Keratinocyte (primary cell): Measurements from ENCODE around the gene MS4A6A. TPM values are rescaled to one million over a fixed set of nuclear protein-coding genes. Genes with fewer than 3 reads are reported as not detected.

Experiments
- DNase-seq: peaks from one replicate; pipeline ENCODE4 v3.0.0-alpha.2; 2011; ENCODE audit warnings: low read depth, missing footprints, low spot score
- FAIRE-seq: peaks from 2 replicates; lab custom pipeline; 2011; peaks lifted over from hg19 to GRCh38; lab: Jason Lieb, UNC
- H2AFZ ChIP-seq: 2 replicates; pipeline ENCODE4 v1.6.0; 2012; ENCODE audit warnings: low read length, control low read depth, inconsistent platforms; ENCODE audit not compliant: control insufficient read depth
- H3K27ac ChIP-seq: 2 replicates; pipeline ENCODE4 v1.5.1; 2011; ENCODE audit warnings: low read length; ENCODE audit not compliant: control insufficient read depth, insufficient read depth
- H3K27me3 ChIP-seq: 3 replicates; pipeline ENCODE4 v1.6.0; 2011; ENCODE audit warnings: low read length; ENCODE audit not compliant: control insufficient read depth, insufficient read depth; ENCODE audit errors: extremely low read depth
- H3K36me3 ChIP-seq, 2 experiments: 2 replicates in 1 of 2; 3 replicates in 1 of 2; pipeline ENCODE4 v1.5.1; 2011; ENCODE audit warnings: low read length in 2 of 2, mild to moderate bottlenecking in 1 of 2; ENCODE audit not compliant: control insufficient read depth in 2 of 2, insufficient read depth in 2 of 2; ENCODE audit errors: extremely low read depth in 1 of 2
- H3K4me1 ChIP-seq: 3 replicates; pipeline ENCODE4 v1.5.1; 2011; ENCODE audit warnings: low read length; ENCODE audit not compliant: control insufficient read depth, insufficient read depth; ENCODE audit errors: extremely low read depth
- H3K4me2 ChIP-seq: 3 replicates; pipeline ENCODE4 v1.6.0; 2011; ENCODE audit warnings: low read depth, low read length; ENCODE audit not compliant: control insufficient read depth, insufficient read depth; ENCODE audit errors: extremely low read depth
- H3K4me3 ChIP-seq, 3 experiments: fragments of 200-600 bp in 1 of 3; sonication (generic) in 1 of 3; 2 replicates in 2 of 3; 3 replicates in 1 of 3; pipeline ENCODE4 v1.5.1; 2011 to 2016; ENCODE audit warnings: low read length in 3 of 3, mild to moderate bottlenecking in 3 of 3, control low read depth in 2 of 3, inconsistent platforms in 1 of 3, low read depth in 1 of 3, mixed read lengths in 1 of 3, mixed run types in 1 of 3, moderate library complexity in 1 of 3; ENCODE audit not compliant: control insufficient read depth in 2 of 3, insufficient read depth in 2 of 3; ENCODE audit errors: extremely low read depth in 1 of 3
- H3K79me2 ChIP-seq: 2 replicates; pipeline ENCODE4 v1.6.0; 2012; ENCODE audit warnings: low read length; ENCODE audit not compliant: control insufficient read depth, insufficient read depth
- H3K9ac ChIP-seq: 3 replicates; pipeline ENCODE4 v1.6.0; 2011; ENCODE audit warnings: low read length; ENCODE audit not compliant: control insufficient read depth, insufficient read depth; ENCODE audit errors: extremely low read depth
- H3K9me1 ChIP-seq: 3 replicates; pipeline ENCODE4 v1.6.0; 2011; ENCODE audit warnings: low read length; ENCODE audit not compliant: control insufficient read depth, insufficient read depth; ENCODE audit errors: extremely low read depth
- H3K9me3 ChIP-seq: 2 replicates; pipeline ENCODE4 v1.5.1; 2012; ENCODE audit warnings: low read depth, low read length; ENCODE audit not compliant: control insufficient read depth
- H4K20me1 ChIP-seq: 3 replicates; pipeline ENCODE4 v1.6.0; 2011; ENCODE audit warnings: low read length; ENCODE audit not compliant: control insufficient read depth, insufficient read depth; ENCODE audit errors: extremely low read depth
- EZH2 ChIP-seq: IDR thresholded peaks from one replicate; pipeline ENCODE4 v1.6.1; 2012; ENCODE audit warnings: inconsistent platforms, mild to moderate bottlenecking, low read length, moderate library complexity
- dilution Hi-C: fragments of 300-500 bp; cut with MboI; formaldehyde crosslinking; loops from one replicate; pipeline ENCODE4 v1.7.0; 2020; ENCODE audit warnings: low sequenced_read_pairs; ENCODE audit not compliant: extremely low pct_ligation_motif_present
- polyA plus RNA-seq, 5 experiments: library from polyadenylated mRNA; depleted of rRNA in 3 of 5; stranded (reverse) in 3 of 5; stranded (forward) in 1 of 5; unstranded in 1 of 5; fragments of >200 nt; gene quantifications; 1 replicate in 1 of 5; 2 replicates in 3 of 5; 3 replicates in 1 of 5; pipeline versions ENCODE4 v1.2.1 to v1.2.3, GENCODE V29; 2011 to 2012; ENCODE audit warnings: missing spikeins in 2 of 5, low read depth in 1 of 5, low replicate concordance in 1 of 5
- TF ChIP-seq, protein P1 (sequence below), 3 experiments: IDR thresholded peaks in 1 of 3; conservative IDR thresholded peaks in 1 of 3; optimal IDR thresholded peaks in 1 of 3; 2 replicates in 2 of 3; 3 replicates in 1 of 3; pipeline versions ENCODE3 to v1.5.1; 2011; ENCODE audit warnings: low read length in 3 of 3, mild to moderate bottlenecking in 3 of 3, moderate library complexity in 2 of 3, control low read depth in 1 of 3, inconsistent platforms in 1 of 3; ENCODE audit not compliant: insufficient read depth in 2 of 3; ENCODE audit errors: extremely low read depth in 1 of 3

MS4A6A gene
- polyA plus RNA-seq, 1 donor (not counting 4 experiments of a cell fraction or from before 2014, with no cell fraction given) = not detected

DNA sequence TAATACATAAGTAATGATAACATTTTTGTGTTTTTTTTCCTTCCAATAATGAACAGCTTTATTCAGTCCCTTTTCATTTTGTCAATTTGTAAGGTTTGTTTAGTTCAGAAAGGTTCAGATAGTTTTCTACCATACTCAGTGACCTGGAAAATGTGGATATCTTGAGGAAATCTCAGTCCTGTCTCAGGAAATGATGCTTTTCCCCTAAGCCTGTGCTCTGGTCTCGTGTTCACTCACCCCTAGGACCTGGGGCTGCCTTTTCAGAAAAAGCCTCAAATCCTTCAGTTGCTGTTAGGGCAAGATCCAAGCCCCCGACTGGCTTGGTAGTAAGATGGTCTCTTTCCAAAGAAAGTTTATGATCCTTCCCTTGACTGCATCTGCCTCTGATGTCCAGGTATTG lies 21.8 kb downstream of the MS4A6A start:
- dilution Hi-C loops = no loop called here
- no peaks in the 10 kb centered on the region for H4K20me1 ChIP-seq

DNA sequence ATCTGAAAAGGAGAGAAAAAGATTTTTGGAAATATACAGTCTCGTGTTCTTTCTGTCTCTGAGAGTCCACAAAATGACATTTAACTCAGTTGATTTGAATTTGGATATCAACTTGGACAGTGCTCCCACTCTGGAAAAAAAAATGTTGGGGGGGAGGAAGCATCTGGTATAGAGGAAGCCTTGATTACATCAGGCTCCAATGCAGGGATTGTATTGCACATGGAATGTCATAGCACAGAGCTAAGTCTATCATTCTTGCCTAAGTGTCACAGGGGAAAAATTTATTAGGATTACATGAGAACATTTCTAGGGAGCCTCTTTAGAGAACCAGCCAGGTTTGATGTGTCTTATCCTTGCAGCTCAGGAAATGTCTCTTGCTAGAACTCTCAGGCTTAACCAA lies 23.0 kb downstream of the MS4A6A start:
- no peaks in the 10 kb centered on the region for H3K9me1 ChIP-seq
- FAIRE-seq (no peak), DNase-seq (no peak)
- no peaks in the 10 kb centered on the region for H3K36me3 ChIP-seq
- H2AFZ ChIP-seq = no peak overlapping the region
- no peaks in the 10 kb centered on the region for H3K27me3 ChIP-seq
- no peaks in the 10 kb centered on the region for H4K20me1 ChIP-seq
- TF ChIP-seq, protein P1, sequence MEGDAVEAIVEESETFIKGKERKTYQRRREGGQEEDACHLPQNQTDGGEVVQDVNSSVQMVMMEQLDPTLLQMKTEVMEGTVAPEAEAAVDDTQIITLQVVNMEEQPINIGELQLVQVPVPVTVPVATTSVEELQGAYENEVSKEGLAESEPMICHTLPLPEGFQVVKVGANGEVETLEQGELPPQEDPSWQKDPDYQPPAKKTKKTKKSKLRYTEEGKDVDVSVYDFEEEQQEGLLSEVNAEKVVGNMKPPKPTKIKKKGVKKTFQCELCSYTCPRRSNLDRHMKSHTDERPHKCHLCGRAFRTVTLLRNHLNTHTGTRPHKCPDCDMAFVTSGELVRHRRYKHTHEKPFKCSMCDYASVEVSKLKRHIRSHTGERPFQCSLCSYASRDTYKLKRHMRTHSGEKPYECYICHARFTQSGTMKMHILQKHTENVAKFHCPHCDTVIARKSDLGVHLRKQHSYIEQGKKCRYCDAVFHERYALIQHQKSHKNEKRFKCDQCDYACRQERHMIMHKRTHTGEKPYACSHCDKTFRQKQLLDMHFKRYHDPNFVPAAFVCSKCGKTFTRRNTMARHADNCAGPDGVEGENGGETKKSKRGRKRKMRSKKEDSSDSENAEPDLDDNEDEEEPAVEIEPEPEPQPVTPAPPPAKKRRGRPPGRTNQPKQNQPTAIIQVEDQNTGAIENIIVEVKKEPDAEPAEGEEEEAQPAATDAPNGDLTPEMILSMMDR (optimal IDR thresholded peaks at IDR 0.05 in 1 of 3, IDR thresholded peaks at IDR 0.05 in 1 of 3, conservative IDR thresholded peaks at IDR 0.05 in 1 of 3; ENCODE audit: extremely low read depth in 1 of 3, insufficient read depth in 2 of 3, low read length in 3 of 3) = no peak
- TF ChIP-seq EZH2 = no peak
- H3K4me1 ChIP-seq = no peaks in the 10 kb centered on the region
- H3K9ac ChIP-seq = no peak overlapping the region
- no peaks in the 10 kb centered on the region for H3K9me3 ChIP-seq
- H3K79me2 ChIP-seq = no peaks in the 10 kb centered on the region
- dilution Hi-C loops = no loop called here
- H3K27ac ChIP-seq = no peak overlapping the region
- no peak overlapping the region for H3K4me2 ChIP-seq
- H3K4me3 ChIP-seq = no peak overlapping the region

More for the DNA sequence above, 21.8 kb downstream of the MS4A6A start:
- Histone ChIP-seq H3K4me1 (no peaks in the 10 kb centered on the region), H3K9me1 (no peaks in the 10 kb centered on the region), H2AFZ (no peak overlapping the region), H3K79me2 (no peaks in the 10 kb centered on the region), H3K4me2 (no peak overlapping the region), H3K27ac (no peak overlapping the region), H3K9ac (no peak overlapping the region), H3K27me3 (no peaks in the 10 kb centered on the region), H3K9me3 (no peaks in the 10 kb centered on the region), H3K36me3 (no peaks in the 10 kb centered on the region), H3K4me3 (no peak overlapping the region)
- FAIRE-seq (no peak), DNase-seq (no peak)
- no peak for TF ChIP-seq EZH2
- TF ChIP-seq, protein P1 (optimal IDR thresholded peaks at IDR 0.05 in 1 of 3, IDR thresholded peaks at IDR 0.05 in 1 of 3, conservative IDR thresholded peaks at IDR 0.05 in 1 of 3; ENCODE audit: extremely low read depth in 1 of 3, insufficient read depth in 2 of 3, low read length in 3 of 3) = no peak
